PC-3 (cell line): Measurements from ENCODE around the gene ADCY10. TPM values are rescaled to one million over a fixed set of nuclear protein-coding genes. Genes with fewer than 3 reads are reported as not detected.

Experiments used
- ATAC-seq: fragments of 200-7000 bp; cut with Tn5 transposase; 2 replicates; pipeline ENCODE4 v1.9.1; 2020; ENCODE audit warnings: mild to moderate bottlenecking, moderate library complexity
- BruUV-seq: library from RNA; stranded (reverse); fragments of 400-500 nt; replicated peaks from 2 replicates; lab custom pipeline; 2021; lab: Mats Ljungman, UMichigan
- CTCF ChIA-PET: fragments of 300-600 bp; sonication (Branson Sonifier 250); formaldehyde crosslinking; loops from one replicate; lab custom pipeline; 2022; ENCODE audit warnings: antibody characterized with exemption; lab: Charles Lee
- POLR2A ChIA-PET: fragments of 300-600 bp; sonication (Branson Sonifier 250); formaldehyde crosslinking; loops from one replicate; lab custom pipeline; 2022; ENCODE audit warnings: antibody characterized with exemption; ENCODE audit not compliant: unreplicated experiment; lab: Charles Lee
- DNase-seq: peaks from one replicate; pipeline ENCODE4 v3.0.0-alpha.2; 2015
- H2AFZ ChIP-seq: fragments of 300-600 bp; sonication (generic); 2 replicates; pipeline ENCODE4 v1.6.0; 2016; ENCODE audit warnings: antibody characterized with exemption, low read length
- H3F3A ChIP-seq: fragments of 300-600 bp; sonication (generic); one replicate; pipeline ENCODE4 v1.6.0; 2017; ENCODE audit warnings: antibody characterized with exemption, low read length, control low read depth, mild to moderate bottlenecking; ENCODE audit not compliant: unreplicated experiment
- H3K27ac ChIP-seq: fragments of 300-600 bp; sonication (generic); 2 replicates; pipeline ENCODE4 v1.5.1; 2016; ENCODE audit warnings: mild to moderate bottlenecking, low read length
- H3K27me3 ChIP-seq: fragments of 300-600 bp; sonication (generic); 2 replicates; pipeline ENCODE4 v1.6.1; 2016; ENCODE audit warnings: low read length, mixed read lengths
- H3K36me3 ChIP-seq: fragments of 300-600 bp; sonication (generic); 2 replicates; pipeline ENCODE4 v1.6.1; 2016; ENCODE audit warnings: low read depth, mixed run types, low read length, mixed read lengths
- H3K4me1 ChIP-seq: fragments of 300-600 bp; sonication (generic); 2 replicates; pipeline ENCODE4 v1.5.1; 2016; ENCODE audit warnings: low read length; ENCODE audit not compliant: insufficient read depth
- H3K4me2 ChIP-seq: fragments of 300-600 bp; sonication (generic); 2 replicates; pipeline ENCODE4 v1.6.0; 2016; ENCODE audit warnings: low read length
- H3K4me3 ChIP-seq: fragments of 300-600 bp; sonication (generic); 2 replicates; pipeline ENCODE4 v1.5.1; 2016; ENCODE audit warnings: mild to moderate bottlenecking, low read length, mixed read lengths
- H3K79me2 ChIP-seq: fragments of 300-600 bp; sonication (generic); 2 replicates; pipeline ENCODE4 v1.6.1; 2017; ENCODE audit warnings: low read length, mixed read lengths
- H3K9ac ChIP-seq: fragments of 300-600 bp; sonication (generic); 2 replicates; pipeline ENCODE4 v1.6.0; 2016; ENCODE audit warnings: mild to moderate bottlenecking, low read length
- H3K9me2 ChIP-seq: fragments of 300-600 bp; sonication (generic); replicated peaks from 2 replicates; pipeline ENCODE4 v1.6.1; 2016; ENCODE audit warnings: mixed run types, low read length, mixed read lengths
- H3K9me3 ChIP-seq: fragments of 300-600 bp; sonication (generic); 2 replicates; pipeline ENCODE4 v1.6.1; 2016; ENCODE audit warnings: low read length, mixed read lengths
- H4K20me1 ChIP-seq: fragments of 300-600 bp; sonication (generic); 2 replicates; pipeline ENCODE4 v1.6.1; 2016; ENCODE audit warnings: low read length, mixed read lengths
- CTCF ChIP-seq: fragments of 300-600 bp; sonication (generic); conservative IDR thresholded peaks from 2 replicates; pipeline ENCODE4 v1.5.1; 2017; ENCODE audit warnings: antibody characterized with exemption, low read depth, mild to moderate bottlenecking, low read length
- EZH2 ChIP-seq: fragments of 300-600 bp; sonication (generic); IDR thresholded peaks from one replicate; pipeline ENCODE4 v1.6.1; 2017; ENCODE audit warnings: antibody characterized with exemption, mild to moderate bottlenecking, low read length; ENCODE audit not compliant: unreplicated experiment
- EZH2phosphoT487 ChIP-seq: fragments of 300-600 bp; sonication (generic); IDR thresholded peaks from 2 replicates; pipeline ENCODE4 v1.6.1; 2018; ENCODE audit warnings: mild to moderate bottlenecking, antibody characterized with exemption, low read length, borderline replicate concordance
- intact Hi-C: fragments of 100-400 bp; cut with micrococcal nuclease; formaldehyde crosslinking; loops from 2 replicates; pipeline ENCODE4 v1.9.0; 2023
- total RNA-seq: library from RNA; depleted of rRNA; stranded (reverse); fragments of >200 nt; gene quantifications from 2 replicates; pipeline ENCODE4 v1.2.3, GENCODE V29; 2014

The ADCY10 gene
- total RNA-seq, 1 experiment from 2014 or later: not detected

DNA sequence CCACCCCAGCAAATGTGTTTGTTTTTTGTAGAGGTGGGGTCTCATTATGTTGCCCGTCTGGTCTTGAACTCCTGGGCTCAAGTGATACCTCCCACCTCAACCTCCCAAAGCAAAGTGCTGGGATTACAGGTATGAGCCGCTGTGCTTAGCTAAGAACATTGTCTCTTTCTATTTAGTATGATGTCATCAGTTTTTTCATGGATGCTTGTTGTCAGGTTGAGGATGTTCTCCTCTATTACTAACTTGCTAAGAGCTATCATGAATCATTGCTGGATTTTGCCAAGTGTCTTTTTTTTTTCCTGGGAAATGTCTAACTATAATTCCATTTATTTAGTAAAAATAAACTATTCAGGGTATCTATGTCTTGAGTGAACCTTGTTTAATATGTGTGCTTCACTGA, 42.0 kb upstream of the ADCY10 start:
- Histone ChIP-seq H3K4me2 (no peak overlapping the region), H2AFZ (no peak overlapping the region), H4K20me1 (0 out of 2 replicates have a peak, but pooled peaks cover 3% of the 10 kb centered on the region), H3K79me2 (peaks cover 30% of the 10 kb centered on the region), H3K4me1 (peaks cover 15% of the 10 kb centered on the region), H3F3A (no peaks in the 10 kb centered on the region), H3K9me3 (no peaks in the 10 kb centered on the region), H3K4me3 (no peak overlapping the region), H3K9ac (no peak overlapping the region), H3K36me3 (peaks cover 4% of the 10 kb centered on the region; the same call in 1 of the 2 replicates), H3K27ac (no peak overlapping the region), H3K27me3 (no peaks in the 10 kb centered on the region), H3K9me2 (no peaks in the 10 kb centered on the region)
- DNase-seq (no peak), ATAC-seq (no peak)
- BruUV-seq: no TSS peak
- POLR2A ChIA-PET: no interaction called here
- intact Hi-C loops: no loop called here
- TF ChIP-seq CTCF: no peak
- no peak for TF ChIP-seq EZH2phosphoT487
- no peak for TF ChIP-seq EZH2
- CTCF ChIA-PET: no interaction called here

- 0 out of 2 replicates have a peak, but pooled peaks cover 4% of the 10 kb centered on the region for H4K20me1 ChIP-seq
- no peak overlapping the region for H2AFZ ChIP-seq
- no peak overlapping the region for H3K27ac ChIP-seq
- peaks cover 52% of the 10 kb centered on the region for H3K79me2 ChIP-seq
- CTCF ChIA-PET: interaction anchor here (0.7 kb wide), 1 partner anchor 395 kb away, joined by 3 read pairs; no protein-coding TSS in a partner anchor
- H3K9me3 ChIP-seq: no peaks in the 10 kb centered on the region
- no peaks in the 10 kb centered on the region for H3K9me2 ChIP-seq
- DNase-seq (no peak), ATAC-seq (peak; percentile 54)
- no TSS peak for BruUV-seq
- peaks cover 11% of the 10 kb centered on the region for H3K4me1 ChIP-seq
- no peak overlapping the region for H3K4me2 ChIP-seq
- peaks cover 6% of the 10 kb centered on the region; the same call in 1 of the 2 replicates for H3K36me3 ChIP-seq
- TF ChIP-seq EZH2phosphoT487 (no peak), EZH2 (no peak), CTCF (no peak)
- POLR2A ChIA-PET: interaction anchor here (0.6 kb wide), 1 partner anchor 750 kb away, joined by 6 read pairs; no protein-coding TSS in a partner anchor
- no peaks in the 10 kb centered on the region for H3K27me3 ChIP-seq
- intact Hi-C loops: no loop called here
- H3K4me3 ChIP-seq: no peak overlapping the region
- no peaks in the 10 kb centered on the region for H3F3A ChIP-seq
- H3K9ac ChIP-seq: no peak overlapping the region
Measured at GRCh38 chr1:167950569-167950968, 36.6 kb upstream of the ADCY10 start.

DNA sequence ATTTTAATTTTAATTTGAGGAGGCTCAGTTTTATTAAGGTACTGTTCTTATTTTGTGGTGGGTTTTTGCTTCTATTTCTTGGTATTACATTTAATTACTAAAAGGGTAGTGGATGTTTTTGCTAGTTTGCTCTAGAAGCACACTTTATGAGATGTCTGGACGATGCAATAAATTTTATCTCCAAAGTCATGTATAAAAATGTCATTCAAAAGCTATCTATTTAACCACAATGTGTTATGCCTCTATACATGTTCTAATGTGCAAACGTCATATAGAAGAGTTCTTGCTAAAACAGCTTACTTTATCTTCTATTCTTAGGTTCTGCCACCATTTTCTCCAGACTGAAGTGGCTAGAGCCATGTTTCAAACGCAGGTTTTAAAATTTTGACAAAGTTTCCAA, 35.9 kb upstream of the ADCY10 start:
- peaks cover 60% of the 10 kb centered on the region for H3K79me2 ChIP-seq

More for the DNA sequence above, 35.9 kb upstream of the ADCY10 start:
- Histone ChIP-seq H2AFZ (no peak overlapping the region), H3K9ac (no peak overlapping the region), H3K27ac (no peak overlapping the region), H3K9me2 (no peaks in the 10 kb centered on the region), H3K9me3 (no peaks in the 10 kb centered on the region), H3K27me3 (no peaks in the 10 kb centered on the region), H3K4me1 (peaks cover 11% of the 10 kb centered on the region), H3K4me3 (no peak overlapping the region), H3F3A (no peaks in the 10 kb centered on the region), H3K4me2 (no peak overlapping the region), H4K20me1 (0 out of 2 replicates have a peak, but pooled peaks cover 4% of the 10 kb centered on the region), H3K36me3 (peaks cover 6% of the 10 kb centered on the region; the same call in 1 of the 2 replicates)
- no peak for DNase-seq
- ATAC-seq: no peak
- no peak for TF ChIP-seq EZH2phosphoT487
- TF ChIP-seq EZH2: no peak
- no peak for TF ChIP-seq CTCF
- intact Hi-C loops: no loop called here
- ChIA-PET POLR2A (no interaction called here), CTCF (no interaction called here)
- no TSS peak for BruUV-seq
